ENCODE measurements around the gene SERPINB5. TPM values are rescaled to one million over a fixed set of nuclear protein-coding genes. Genes with fewer than 3 reads are reported as not detected.

SERPINB5 gene
- total RNA-seq, 1 donor from 2014 or later = not detected

- H3K36me3 Mint-ChIP-seq (ENCODE audit: low read depth, unreplicated experiment) = no peaks in the 10 kb centered on the region
- DNase-seq (ENCODE audit: low spot score) = peak; percentile 73
- H3K27ac Mint-ChIP-seq (ENCODE audit: unreplicated experiment) = no peak overlapping the region
- no peak overlapping the region for H3K4me3 Mint-ChIP-seq (ENCODE audit: unreplicated experiment)
- TF ChIP-seq CTCF (IDR thresholded peaks at IDR 0.05; ENCODE audit: unreplicated experiment) = peak; percentile 86
- no peaks in the 10 kb centered on the region for H3K4me1 Mint-ChIP-seq (ENCODE audit: unreplicated experiment)
- H3K27me3 Mint-ChIP-seq (ENCODE audit: unreplicated experiment) = no peaks in the 10 kb centered on the region
- H3K9me3 Mint-ChIP-seq (ENCODE audit: unreplicated experiment) = no peaks in the 10 kb centered on the region
Observed at GRCh38 chr18:63505566-63506335, 29.0 kb downstream of the SERPINB5 start.

GRCh38 chr18:63506336-63506646, 29.5 kb downstream of the SERPINB5 start:
- peak; percentile 7 for TF ChIP-seq CTCF (IDR thresholded peaks at IDR 0.05; ENCODE audit: unreplicated experiment)
- H3K9me3 Mint-ChIP-seq (ENCODE audit: unreplicated experiment) = no peaks in the 10 kb centered on the region
- H3K4me3 Mint-ChIP-seq (ENCODE audit: unreplicated experiment) = no peak overlapping the region
- H3K27me3 Mint-ChIP-seq (ENCODE audit: unreplicated experiment) = no peaks in the 10 kb centered on the region
- DNase-seq (ENCODE audit: low spot score) = no peak
- H3K36me3 Mint-ChIP-seq (ENCODE audit: low read depth, unreplicated experiment) = no peaks in the 10 kb centered on the region
- H3K4me1 Mint-ChIP-seq (ENCODE audit: unreplicated experiment) = peaks cover under 1% of the 10 kb centered on the region
- H3K27ac Mint-ChIP-seq (ENCODE audit: unreplicated experiment) = no peak overlapping the region

GRCh38 chr18:63508596-63508995, 31.8 kb downstream of the SERPINB5 start:
- Mint-ChIP-seq H3K4me3 (ENCODE audit: unreplicated experiment) (no peak overlapping the region), H3K27me3 (ENCODE audit: unreplicated experiment) (no peaks in the 10 kb centered on the region), H3K4me1 (ENCODE audit: unreplicated experiment) (peaks cover 3% of the 10 kb centered on the region), H3K9me3 (ENCODE audit: unreplicated experiment) (no peaks in the 10 kb centered on the region), H3K27ac (ENCODE audit: unreplicated experiment) (no peak overlapping the region), H3K36me3 (ENCODE audit: low read depth, unreplicated experiment) (no peaks in the 10 kb centered on the region)
- TF ChIP-seq CTCF (IDR thresholded peaks at IDR 0.05; ENCODE audit: unreplicated experiment) = no peak
- DNase-seq (ENCODE audit: low spot score) = no peak

- Mint-ChIP-seq H3K4me1 (ENCODE audit: unreplicated experiment) (peaks cover 3% of the 10 kb centered on the region), H3K9me3 (ENCODE audit: unreplicated experiment) (no peaks in the 10 kb centered on the region), H3K36me3 (ENCODE audit: low read depth, unreplicated experiment) (no peaks in the 10 kb centered on the region), H3K27ac (ENCODE audit: unreplicated experiment) (no peak overlapping the region), H3K4me3 (ENCODE audit: unreplicated experiment) (no peak overlapping the region), H3K27me3 (ENCODE audit: unreplicated experiment) (no peaks in the 10 kb centered on the region)
- peak; percentile 54 for TF ChIP-seq CTCF (IDR thresholded peaks at IDR 0.05; ENCODE audit: unreplicated experiment)
- DNase-seq (ENCODE audit: low spot score) = peak; percentile 65
Observed at GRCh38 chr18:63511285-63511684, 34.5 kb downstream of the SERPINB5 start.

GRCh38 chr18:63514326-63514725, 37.6 kb downstream of the SERPINB5 start:
- DNase-seq (ENCODE audit: low spot score) = no peak
- Mint-ChIP-seq H3K36me3 (ENCODE audit: low read depth, unreplicated experiment) (no peaks in the 10 kb centered on the region), H3K27ac (ENCODE audit: unreplicated experiment) (no peak overlapping the region), H3K4me1 (ENCODE audit: unreplicated experiment) (peaks cover 3% of the 10 kb centered on the region), H3K9me3 (ENCODE audit: unreplicated experiment) (no peaks in the 10 kb centered on the region), H3K4me3 (ENCODE audit: unreplicated experiment) (no peak overlapping the region), H3K27me3 (ENCODE audit: unreplicated experiment) (no peaks in the 10 kb centered on the region)
- no peak for TF ChIP-seq CTCF (IDR thresholded peaks at IDR 0.05; ENCODE audit: unreplicated experiment)
